GM23248 (cell line): Measurements from ENCODE around the gene CUL9. TPM values are rescaled to one million over a fixed set of nuclear protein-coding genes. Genes with fewer than 3 reads are reported as not detected.
A peak's percentile ranks its signal among the peaks of the same experiment; 100 is the strongest.

ENCODE experiments used
- DNase-seq: peaks from one replicate; pipeline ENCODE4 v3.0.0-alpha.2; 2015
- H2AFZ ChIP-seq: fragments of 200-600 bp; sonication (generic); 2 replicates; pipeline ENCODE4 v1.6.1; 2016; ENCODE audit warnings: antibody characterized with exemption
- H3F3A ChIP-seq: fragments of 200-600 bp; sonication (generic); 2 replicates; pipeline ENCODE4 v1.6.1; 2016; ENCODE audit warnings: mild to moderate bottlenecking, antibody characterized with exemption, mixed run types; ENCODE audit not compliant: insufficient read depth
- H3K27ac ChIP-seq: fragments of 200-600 bp; sonication (generic); 2 replicates; pipeline ENCODE4 v1.5.1; 2016; ENCODE audit warnings: mild to moderate bottlenecking
- H3K27me3 ChIP-seq: fragments of 200-600 bp; sonication (generic); replicated peaks from 2 replicates; pipeline ENCODE4 v1.6.1; 2016; ENCODE audit warnings: mild to moderate bottlenecking; ENCODE audit not compliant: insufficient read depth
- H3K36me3 ChIP-seq: fragments of 200-600 bp; sonication (generic); 2 replicates; pipeline ENCODE4 v1.6.1; 2016; ENCODE audit warnings: low read depth, mild to moderate bottlenecking
- H3K4me1 ChIP-seq: fragments of 200-600 bp; sonication (generic); 2 replicates; pipeline ENCODE4 v1.6.1; 2016; ENCODE audit warnings: mild to moderate bottlenecking; ENCODE audit not compliant: insufficient read depth
- H3K4me2 ChIP-seq: fragments of 200-600 bp; sonication (generic); one replicate; pipeline ENCODE4 v1.6.1; 2016; ENCODE audit warnings: mild to moderate bottlenecking; ENCODE audit not compliant: unreplicated experiment
- H3K4me3 ChIP-seq: fragments of 200-600 bp; sonication (generic); 2 replicates; pipeline ENCODE4 v1.5.1; 2016; ENCODE audit warnings: mild to moderate bottlenecking
- H3K79me2 ChIP-seq: fragments of 200-600 bp; sonication (generic); 2 replicates; pipeline ENCODE4 v1.6.1; 2016; ENCODE audit warnings: mild to moderate bottlenecking; ENCODE audit not compliant: insufficient read depth
- H3K9ac ChIP-seq: fragments of 200-600 bp; sonication (generic); 2 replicates; pipeline ENCODE4 v1.6.1; 2016; ENCODE audit warnings: mild to moderate bottlenecking
- H3K9me2 ChIP-seq: fragments of 200-600 bp; sonication (generic); 2 replicates; pipeline ENCODE4 v1.6.1; 2016; ENCODE audit warnings: mixed run types, mild to moderate bottlenecking, moderate library complexity; ENCODE audit not compliant: insufficient read depth
- H3K9me3 ChIP-seq: fragments of 200-600 bp; sonication (generic); one replicate; pipeline ENCODE4 v1.6.1; 2017; ENCODE audit warnings: low read depth
- H4K20me1 ChIP-seq: fragments of 200-600 bp; sonication (generic); 2 replicates; pipeline ENCODE4 v1.6.0; 2016; ENCODE audit not compliant: insufficient read depth
- EZH2 ChIP-seq: fragments of 200-600 bp; sonication (generic); IDR thresholded peaks from 2 replicates; pipeline ENCODE4 v1.6.1; 2018; ENCODE audit warnings: antibody characterized with exemption, mild to moderate bottlenecking; ENCODE audit not compliant: insufficient read depth, poor library complexity, severe bottlenecking
- EZH2phosphoT487 ChIP-seq: fragments of 200-600 bp; sonication (generic); IDR thresholded peaks from 2 replicates; pipeline ENCODE4 v1.6.1; 2018; ENCODE audit warnings: antibody characterized with exemption, moderate library complexity, mild to moderate bottlenecking, low read depth; ENCODE audit not compliant: insufficient read depth
- WGBS, 2 experiments: methylation state at CpG; one replicate each; pipeline ENCODE4 v1.1.6; 2015 to 2017; ENCODE audit warnings: low lambda C conversion rate in 2 of 2, low coverage in 1 of 2; ENCODE audit errors: missing lambda C conversion rate in 2 of 2; 5-methylcytosine and 5-hydroxymethylcytosine counted together
- in situ Hi-C: fragments of 300-500 bp; cut with MboI; formaldehyde crosslinking; loops from 2 replicates; pipeline ENCODE4 v1.15.0; 2020
- polyA plus RNA-seq: library from polyadenylated mRNA; unstranded; fragments of >200 nt; fragmentation: Nextera tagmentation; extraction: Ambion mirVana; gene quantifications from 2 replicates; pipeline ENCODE4 v1.2.1, GENCODE V29; 2016
- total RNA-seq: library from RNA; depleted of rRNA; stranded (reverse); fragments of >200 nt; shearing (Covaris generic); gene quantifications from 2 replicates; pipeline ENCODE4 v1.2.3, GENCODE V29; 2014

The CUL9 gene
- total and polyA plus RNA-seq, 2 experiments from 2014 or later, result 8.5 to 15.0 TPM

GRCh38 chr6:43171707-43172103 is 10.3 kb upstream of the CUL9 start:
- Histone ChIP-seq H3K4me1 (peaks cover 12% of the 10 kb centered on the region), H3K4me3 (peak overlapping the region; percentile 80), H2AFZ (peak overlapping the region; percentile 50), H3K27ac (peak overlapping the region; percentile 92), H3K79me2 (peaks cover 42% of the 10 kb centered on the region), H3K9me2 (no peaks in the 10 kb centered on the region), H3K4me2 (peak overlapping the region; percentile 79), H3K9ac (peak overlapping the region; percentile 91), H3F3A (peaks cover 31% of the 10 kb centered on the region), H4K20me1 (no peaks in the 10 kb centered on the region), H3K9me3 (no peaks in the 10 kb centered on the region), H3K27me3 (no peaks in the 10 kb centered on the region), H3K36me3 (peaks cover 10% of the 10 kb centered on the region)
- TF ChIP-seq EZH2, result no peak
- no peak for TF ChIP-seq EZH2phosphoT487
- peak; percentile 62 for DNase-seq
- in situ Hi-C loops, result no loop called here
- 1 to 2% methylated on average over 34 to 57 of the region's 57 CpGs for WGBS, 2 experiments

- peak; percentile 67 for DNase-seq
- H3K4me3 ChIP-seq, result peak overlapping the region; percentile 80
- no peaks in the 10 kb centered on the region for H3K27me3 ChIP-seq
- no peaks in the 10 kb centered on the region for H3K9me3 ChIP-seq
- peak overlapping the region; percentile 50 for H2AFZ ChIP-seq
- peaks cover 49% of the 10 kb centered on the region for H3K79me2 ChIP-seq
- WGBS, 2 experiments, result 3 to 5% methylated on average over 29 to 46 of the region's 46 CpGs
- H3K36me3 ChIP-seq, result peaks cover 14% of the 10 kb centered on the region
- no peaks in the 10 kb centered on the region for H3K9me2 ChIP-seq
- H3F3A ChIP-seq, result peaks cover 31% of the 10 kb centered on the region
- H3K27ac ChIP-seq, result peak overlapping the region; percentile 92
- H3K4me1 ChIP-seq, result peaks cover 12% of the 10 kb centered on the region
- H3K4me2 ChIP-seq, result peak overlapping the region; percentile 79
- TF ChIP-seq EZH2 (no peak), EZH2phosphoT487 (no peak)
- in situ Hi-C loops, result no loop called here
- H3K9ac ChIP-seq, result peak overlapping the region; percentile 91
- H4K20me1 ChIP-seq, result no peaks in the 10 kb centered on the region
Measured at GRCh38 chr6:43172104-43173007, 9.6 kb upstream of the CUL9 start.

- 43 to 46% methylated on average over 11 of the region's 11 CpGs for WGBS, 2 experiments
- H3K9ac ChIP-seq, result peak overlapping the region; percentile 91
Measured at GRCh38 chr6:43173591-43174262, 8.3 kb upstream of the CUL9 start.

GRCh38 chr6:43174263-43175112 is 7.5 kb upstream of the CUL9 start:
- Histone ChIP-seq H3K9ac (peak overlapping the region; percentile 91), H3K36me3 (peaks cover 14% of the 10 kb centered on the region), H3K79me2 (peaks cover 65% of the 10 kb centered on the region), H3K27ac (peak overlapping the region; percentile 92), H3F3A (peaks cover 31% of the 10 kb centered on the region), H3K4me1 (peaks cover 12% of the 10 kb centered on the region), H3K27me3 (no peaks in the 10 kb centered on the region), H3K9me3 (no peaks in the 10 kb centered on the region), H2AFZ (peak overlapping the region; percentile 54; the same call in 1 of the 2 replicates), H3K4me3 (peak overlapping the region; percentile 80), H3K9me2 (no peaks in the 10 kb centered on the region), H4K20me1 (no peaks in the 10 kb centered on the region), H3K4me2 (peak overlapping the region; percentile 79)
- WGBS, 2 experiments, result 1% methylated on average over 29 to 32 of the region's 32 CpGs
- TF ChIP-seq EZH2 (no peak), EZH2phosphoT487 (no peak)
- in situ Hi-C loops, result no loop called here
- DNase-seq, result peak; percentile 100

More at GRCh38 chr6:43173591-43174262, 8.3 kb upstream of the CUL9 start:
- H3F3A ChIP-seq, result peaks cover 31% of the 10 kb centered on the region
- peaks cover 63% of the 10 kb centered on the region for H3K79me2 ChIP-seq
- H4K20me1 ChIP-seq, result no peaks in the 10 kb centered on the region
- peak overlapping the region; percentile 79 for H3K4me2 ChIP-seq
- no peak for TF ChIP-seq EZH2
- TF ChIP-seq EZH2phosphoT487, result no peak
- H3K9me2 ChIP-seq, result no peaks in the 10 kb centered on the region
- no peaks in the 10 kb centered on the region for H3K27me3 ChIP-seq
- H2AFZ ChIP-seq, result no peak overlapping the region
- H3K36me3 ChIP-seq, result peaks cover 14% of the 10 kb centered on the region
- no peak for DNase-seq
- in situ Hi-C loops, result no loop called here
- H3K4me1 ChIP-seq, result peaks cover 12% of the 10 kb centered on the region
- no peaks in the 10 kb centered on the region for H3K9me3 ChIP-seq
- peak overlapping the region; percentile 92 for H3K27ac ChIP-seq
- H3K4me3 ChIP-seq, result peak overlapping the region; percentile 80
